Measurements from ENCODE around the gene CPNE4. TPM values are rescaled to one million over a fixed set of nuclear protein-coding genes. Genes with fewer than 3 reads are reported as not detected.

Gene CPNE4
- total RNA-seq, 1 experiment from 2014 or later, result 0.41 TPM

DNA sequence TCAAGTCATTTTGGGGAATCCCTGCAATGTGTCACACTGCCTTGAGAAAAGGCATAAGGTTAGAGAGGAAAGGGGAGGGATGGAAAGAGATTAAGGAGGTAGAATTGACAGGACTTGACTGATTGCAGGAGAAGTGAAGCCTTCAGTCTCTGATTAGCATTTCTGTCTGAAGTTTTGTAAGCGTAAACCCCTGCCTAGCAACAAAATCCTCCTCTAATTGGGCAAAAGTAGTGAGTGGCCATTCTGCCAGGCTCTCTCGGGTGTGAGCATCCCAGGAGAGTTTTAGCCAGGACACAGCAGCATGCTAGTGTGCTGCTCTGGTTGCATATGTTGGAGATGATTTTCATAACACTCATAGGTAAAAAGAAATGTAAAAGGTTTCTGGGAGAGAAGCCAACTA lies 415.0 kb downstream of the CPNE4 start:
- H3K4me3 Mint-ChIP-seq (ENCODE audit: unreplicated experiment), result no peak overlapping the region
- ChIA-PET POLR2A (no interaction called here), CTCF (no interaction called here)
- peaks cover 22% of the 10 kb centered on the region for H3K27me3 Mint-ChIP-seq (ENCODE audit: insufficient read depth, unreplicated experiment)
- intact Hi-C loops (cut with micrococcal nuclease; ENCODE audit: unreplicated experiment), result no loop called here
- H3K36me3 Mint-ChIP-seq (ENCODE audit: insufficient read depth, unreplicated experiment), result no peaks in the 10 kb centered on the region
- H3K27ac Mint-ChIP-seq (ENCODE audit: unreplicated experiment), result no peak overlapping the region
- no peaks in the 10 kb centered on the region for H3K4me1 Mint-ChIP-seq (ENCODE audit: low read depth, unreplicated experiment)
- Histone ChIP-seq H3K9me3 (no peaks in the 10 kb centered on the region), H3K4me1 (no peaks in the 10 kb centered on the region), H3K36me3 (ENCODE audit: control insufficient read depth, insufficient read depth, low read length) (no peaks in the 10 kb centered on the region), H3K27me3 (replicated peaks; ENCODE audit: control insufficient read depth, insufficient read depth, low read length) (no peaks in the 10 kb centered on the region), H3K4me3 (ENCODE audit: low read depth, low read length) (no peak overlapping the region)
- TF ChIP-seq, protein P1, sequence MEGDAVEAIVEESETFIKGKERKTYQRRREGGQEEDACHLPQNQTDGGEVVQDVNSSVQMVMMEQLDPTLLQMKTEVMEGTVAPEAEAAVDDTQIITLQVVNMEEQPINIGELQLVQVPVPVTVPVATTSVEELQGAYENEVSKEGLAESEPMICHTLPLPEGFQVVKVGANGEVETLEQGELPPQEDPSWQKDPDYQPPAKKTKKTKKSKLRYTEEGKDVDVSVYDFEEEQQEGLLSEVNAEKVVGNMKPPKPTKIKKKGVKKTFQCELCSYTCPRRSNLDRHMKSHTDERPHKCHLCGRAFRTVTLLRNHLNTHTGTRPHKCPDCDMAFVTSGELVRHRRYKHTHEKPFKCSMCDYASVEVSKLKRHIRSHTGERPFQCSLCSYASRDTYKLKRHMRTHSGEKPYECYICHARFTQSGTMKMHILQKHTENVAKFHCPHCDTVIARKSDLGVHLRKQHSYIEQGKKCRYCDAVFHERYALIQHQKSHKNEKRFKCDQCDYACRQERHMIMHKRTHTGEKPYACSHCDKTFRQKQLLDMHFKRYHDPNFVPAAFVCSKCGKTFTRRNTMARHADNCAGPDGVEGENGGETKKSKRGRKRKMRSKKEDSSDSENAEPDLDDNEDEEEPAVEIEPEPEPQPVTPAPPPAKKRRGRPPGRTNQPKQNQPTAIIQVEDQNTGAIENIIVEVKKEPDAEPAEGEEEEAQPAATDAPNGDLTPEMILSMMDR (IDR thresholded peaks at IDR 0.05; ENCODE audit: insufficient read depth in 1 of 2, low read depth in 1 of 2, low read length in 1 of 2, severe bottlenecking in 1 of 2, unreplicated experiment in 1 of 2), result no peak
- no TSS peak for BruUV-seq (replicated peaks)
- no peaks in the 10 kb centered on the region for H3K9me3 Mint-ChIP-seq (ENCODE audit: unreplicated experiment)
- DNase-seq, result no peak

GRCh38 chr3:131616719-131617118 lies 418.1 kb downstream of the CPNE4 start:
- Histone ChIP-seq H3K4me1 (no peaks in the 10 kb centered on the region), H3K4me3 (ENCODE audit: low read depth, low read length) (no peak overlapping the region), H3K9me3 (no peaks in the 10 kb centered on the region), H3K27me3 (replicated peaks; ENCODE audit: control insufficient read depth, insufficient read depth, low read length) (no peaks in the 10 kb centered on the region), H3K36me3 (ENCODE audit: control insufficient read depth, insufficient read depth, low read length) (no peaks in the 10 kb centered on the region)
- intact Hi-C loops (cut with micrococcal nuclease; ENCODE audit: unreplicated experiment), result no loop called here
- no peaks in the 10 kb centered on the region for H3K4me1 Mint-ChIP-seq (ENCODE audit: low read depth, unreplicated experiment)
- no TSS peak for BruUV-seq (replicated peaks)
- POLR2A ChIA-PET, result no interaction called here
- no peak for DNase-seq
- no peak overlapping the region for H3K27ac Mint-ChIP-seq (ENCODE audit: unreplicated experiment)
- H3K36me3 Mint-ChIP-seq (ENCODE audit: insufficient read depth, unreplicated experiment), result no peaks in the 10 kb centered on the region
- H3K4me3 Mint-ChIP-seq (ENCODE audit: unreplicated experiment), result no peak overlapping the region
- TF ChIP-seq, protein P1 (IDR thresholded peaks at IDR 0.05; ENCODE audit: insufficient read depth in 1 of 2, low read depth in 1 of 2, low read length in 1 of 2, severe bottlenecking in 1 of 2, unreplicated experiment in 1 of 2), result no peak
- peaks cover 19% of the 10 kb centered on the region for H3K27me3 Mint-ChIP-seq (ENCODE audit: insufficient read depth, unreplicated experiment)
- no peaks in the 10 kb centered on the region for H3K9me3 Mint-ChIP-seq (ENCODE audit: unreplicated experiment)
- CTCF ChIA-PET, result no interaction called here

DNA sequence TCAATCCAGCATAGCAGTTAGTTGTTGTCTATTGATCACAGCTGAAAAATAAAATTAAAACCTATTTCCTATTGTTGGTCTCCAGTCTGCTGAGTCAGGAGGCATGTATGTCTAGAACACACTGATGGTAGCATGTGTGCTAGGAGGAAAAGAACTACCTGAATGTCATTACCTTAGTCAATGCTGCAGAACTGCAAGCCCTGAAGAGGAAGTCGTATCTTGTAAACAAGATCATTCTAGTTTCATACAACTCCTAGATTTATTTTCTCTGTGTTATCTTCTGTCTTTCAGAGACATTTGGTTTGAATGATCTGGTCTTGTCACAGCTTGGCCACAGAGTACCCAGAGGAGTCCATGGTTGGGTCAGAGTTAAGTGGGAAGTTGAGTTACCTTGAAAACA lies 422.1 kb downstream of the CPNE4 start:
- no peaks in the 10 kb centered on the region for H3K9me3 Mint-ChIP-seq (ENCODE audit: unreplicated experiment)
- Histone ChIP-seq H3K36me3 (ENCODE audit: control insufficient read depth, insufficient read depth, low read length) (no peaks in the 10 kb centered on the region), H3K4me3 (ENCODE audit: low read depth, low read length) (no peak overlapping the region), H3K9me3 (no peaks in the 10 kb centered on the region), H3K4me1 (no peaks in the 10 kb centered on the region), H3K27me3 (replicated peaks; ENCODE audit: control insufficient read depth, insufficient read depth, low read length) (no peaks in the 10 kb centered on the region)
- intact Hi-C loops (cut with micrococcal nuclease; ENCODE audit: unreplicated experiment), result no loop called here
- CTCF ChIA-PET, result no interaction called here
- DNase-seq, result no peak
- no peaks in the 10 kb centered on the region for H3K36me3 Mint-ChIP-seq (ENCODE audit: insufficient read depth, unreplicated experiment)
- TF ChIP-seq, protein P1 (IDR thresholded peaks at IDR 0.05; ENCODE audit: insufficient read depth in 1 of 2, low read depth in 1 of 2, low read length in 1 of 2, severe bottlenecking in 1 of 2, unreplicated experiment in 1 of 2), result no peak
- no peak overlapping the region for H3K27ac Mint-ChIP-seq (ENCODE audit: unreplicated experiment)
- peaks cover 23% of the 10 kb centered on the region for H3K27me3 Mint-ChIP-seq (ENCODE audit: insufficient read depth, unreplicated experiment)
- no peaks in the 10 kb centered on the region for H3K4me1 Mint-ChIP-seq (ENCODE audit: low read depth, unreplicated experiment)
- POLR2A ChIA-PET, result no interaction called here
- H3K4me3 Mint-ChIP-seq (ENCODE audit: unreplicated experiment), result no peak overlapping the region
- BruUV-seq (replicated peaks), result no TSS peak
